Activated T-helper 2 cell treated with anti-CD3 and anti-CD28 coated beads, Interferon-gamma antibody, Interleukin-2, Interleukin-4, amounts not matched to agents 10 μg/mL and 5 μg/mL and 100 μg/mL, durations not matched to agents 14 hours and 24 hours and 36 hours (primary cell): Measurements from ENCODE around the gene SV2A. TPM values are rescaled to one million over a fixed set of nuclear protein-coding genes. Genes with fewer than 3 reads are reported as not detected.

Experiments used
- DNase-seq: peaks from one replicate; pipeline ENCODE4 v3.0.0; 2021; ENCODE audit warnings: low spot score
- H3K27ac Mint-ChIP-seq: one replicate; pipeline ENCODE4 v1.8.0; 2021; ENCODE audit warnings: mixed read lengths
- H3K27me3 Mint-ChIP-seq: one replicate; pipeline ENCODE4 v1.8.0; 2021; ENCODE audit warnings: low read depth, mixed read lengths
- H3K36me3 Mint-ChIP-seq: one replicate; pipeline ENCODE4 v1.8.0; 2021; ENCODE audit warnings: low read depth, mixed read lengths
- H3K4me1 Mint-ChIP-seq: one replicate; pipeline ENCODE4 v1.8.0; 2021; ENCODE audit warnings: low read depth, mixed read lengths
- H3K4me3 Mint-ChIP-seq: one replicate; pipeline ENCODE4 v1.8.0; 2021; ENCODE audit warnings: low read depth, mild to moderate bottlenecking, moderate library complexity, mixed read lengths
- H3K9me3 Mint-ChIP-seq: one replicate; pipeline ENCODE4 v1.8.0; 2021; ENCODE audit warnings: mixed read lengths
- intact Hi-C: fragments of 100-400 bp; cut with micrococcal nuclease; formaldehyde crosslinking; loops from one replicate; pipeline ENCODE4 v1.15.1; 2023
- total RNA-seq: library from RNA; stranded (reverse); gene quantifications from 2 replicates; pipeline ENCODE4 v1.2.3, GENCODE V29; 2022

The SV2A gene
- total RNA-seq, 1 donor from 2014 or later = 18.4 TPM

- Mint-ChIP-seq H3K9me3 (no peaks in the 10 kb centered on the region), H3K4me1 (peaks cover 41% of the 10 kb centered on the region), H3K36me3 (peaks cover 52% of the 10 kb centered on the region), H3K27me3 (no peaks in the 10 kb centered on the region), H3K4me3 (peak overlapping the region; percentile 100), H3K27ac (peak overlapping the region; percentile 95)
- DNase-seq = no peak
- intact Hi-C loops = loop anchor here (1.0 to 5.0 kb wide), 3 partner anchors 12 to 85 kb away; partner anchors contain the start of genes BOLA1 and OTUD7B
Measured at GRCh38 chr1:149927056-149927562, 9.5 kb upstream of the SV2A start.

GRCh38 chr1:149926296-149926695, 8.7 kb upstream of the SV2A start:
- H3K4me3 Mint-ChIP-seq = peak overlapping the region; percentile 100
- intact Hi-C loops = loop anchor here (5.0 kb wide), 1 partner anchor 86 kb away; the partner anchor contains the start of gene OTUD7B
- H3K36me3 Mint-ChIP-seq = peaks cover 58% of the 10 kb centered on the region
- H3K27ac Mint-ChIP-seq = no peak overlapping the region
- H3K4me1 Mint-ChIP-seq = peaks cover 35% of the 10 kb centered on the region
- H3K9me3 Mint-ChIP-seq = no peaks in the 10 kb centered on the region
- DNase-seq = no peak
- H3K27me3 Mint-ChIP-seq = no peaks in the 10 kb centered on the region

- Mint-ChIP-seq H3K27me3 (no peaks in the 10 kb centered on the region), H3K4me3 (peak overlapping the region; percentile 100), H3K9me3 (no peaks in the 10 kb centered on the region), H3K36me3 (peaks cover 58% of the 10 kb centered on the region), H3K4me1 (peaks cover 32% of the 10 kb centered on the region), H3K27ac (no peak overlapping the region)
- no peak for DNase-seq
- intact Hi-C loops = loop anchor here (5.0 kb wide), 1 partner anchor 87 kb away; the partner anchor contains the start of gene OTUD7B
Measured at GRCh38 chr1:149925751-149926150, 8.1 kb upstream of the SV2A start.

GRCh38 chr1:149925345-149925744, 7.7 kb upstream of the SV2A start:
- no peak for DNase-seq
- peaks cover 58% of the 10 kb centered on the region for H3K36me3 Mint-ChIP-seq
- H3K4me1 Mint-ChIP-seq = peaks cover 28% of the 10 kb centered on the region
- H3K27me3 Mint-ChIP-seq = no peaks in the 10 kb centered on the region
- H3K27ac Mint-ChIP-seq = no peak overlapping the region
- no peaks in the 10 kb centered on the region for H3K9me3 Mint-ChIP-seq
- H3K4me3 Mint-ChIP-seq = peak overlapping the region; percentile 100
- intact Hi-C loops = loop anchor here (5.0 kb wide), 1 partner anchor 87 kb away; the partner anchor contains the start of gene OTUD7B

GRCh38 chr1:149923626-149924025, 6.0 kb upstream of the SV2A start:
- peak overlapping the region; percentile 23 for H3K4me3 Mint-ChIP-seq

GRCh38 chr1:149916898-149917252, 769 bp downstream of the SV2A start:
- Mint-ChIP-seq H3K4me3 (peak overlapping the region; percentile 92), H3K9me3 (no peaks in the 10 kb centered on the region), H3K36me3 (peaks cover 10% of the 10 kb centered on the region), H3K27me3 (no peaks in the 10 kb centered on the region), H3K4me1 (peaks cover 35% of the 10 kb centered on the region), H3K27ac (no peak overlapping the region)
- DNase-seq = no peak
- intact Hi-C loops = no loop called here

More at GRCh38 chr1:149923626-149924025, 6.0 kb upstream of the SV2A start:
- Mint-ChIP-seq H3K27ac (no peak overlapping the region), H3K36me3 (peaks cover 58% of the 10 kb centered on the region), H3K27me3 (no peaks in the 10 kb centered on the region), H3K9me3 (no peaks in the 10 kb centered on the region), H3K4me1 (peaks cover 23% of the 10 kb centered on the region)
- DNase-seq = no peak
- intact Hi-C loops = no loop called here

GRCh38 chr1:149916193-149916897, 1.3 kb downstream of the SV2A start:
- Mint-ChIP-seq H3K9me3 (no peaks in the 10 kb centered on the region), H3K27me3 (no peaks in the 10 kb centered on the region), H3K27ac (peak overlapping the region; percentile 69), H3K4me1 (peaks cover 35% of the 10 kb centered on the region), H3K36me3 (peaks cover 11% of the 10 kb centered on the region), H3K4me3 (peak overlapping the region; percentile 92)
- DNase-seq = no peak
- intact Hi-C loops = no loop called here

- Mint-ChIP-seq H3K27me3 (no peaks in the 10 kb centered on the region), H3K9me3 (no peaks in the 10 kb centered on the region), H3K27ac (peak overlapping the region; percentile 69), H3K4me3 (peak overlapping the region; percentile 92), H3K4me1 (peaks cover 35% of the 10 kb centered on the region), H3K36me3 (peaks cover 16% of the 10 kb centered on the region)
- intact Hi-C loops = no loop called here
- no peak for DNase-seq
Measured at GRCh38 chr1:149915429-149916192, 2.0 kb downstream of the SV2A start.

- intact Hi-C loops = no loop called here
- H3K4me1 Mint-ChIP-seq = peaks cover 35% of the 10 kb centered on the region
- no peaks in the 10 kb centered on the region for H3K27me3 Mint-ChIP-seq
- no peak overlapping the region for H3K4me3 Mint-ChIP-seq
- H3K9me3 Mint-ChIP-seq = no peaks in the 10 kb centered on the region
- no peak for DNase-seq
- no peak overlapping the region for H3K27ac Mint-ChIP-seq
- peaks cover 16% of the 10 kb centered on the region for H3K36me3 Mint-ChIP-seq
Measured at GRCh38 chr1:149914545-149914944, 3.1 kb downstream of the SV2A start.

GRCh38 chr1:149906570-149907075, 11.0 kb downstream of the SV2A start:
- intact Hi-C loops = no loop called here
- no peak overlapping the region for H3K4me3 Mint-ChIP-seq
- no peaks in the 10 kb centered on the region for H3K27me3 Mint-ChIP-seq
- H3K9me3 Mint-ChIP-seq = no peaks in the 10 kb centered on the region
- H3K4me1 Mint-ChIP-seq = no peaks in the 10 kb centered on the region
- H3K27ac Mint-ChIP-seq = no peak overlapping the region
- peaks cover 40% of the 10 kb centered on the region for H3K36me3 Mint-ChIP-seq
- no peak for DNase-seq

- no peak for DNase-seq
- Mint-ChIP-seq H3K9me3 (no peaks in the 10 kb centered on the region), H3K27ac (no peak overlapping the region), H3K4me3 (no peak overlapping the region), H3K36me3 (peaks cover 34% of the 10 kb centered on the region), H3K4me1 (peaks cover 10% of the 10 kb centered on the region), H3K27me3 (no peaks in the 10 kb centered on the region)
- intact Hi-C loops = no loop called here
Measured at GRCh38 chr1:149903836-149904491, 13.7 kb downstream of the SV2A start.

GRCh38 chr1:149899460-149900284, 18.0 kb downstream of the SV2A start, which contains the start of gene BOLA1:
BOLA1 (plus strand) TSS chr1:149899568; CDS start chr1:149900060, 492 bp downstream.
- Mint-ChIP-seq H3K27ac (peak within 1 kb of the TSS; percentile 87), H3K9me3 (no peaks in the 10 kb centered on the region), H3K4me3 (peak within 1 kb of the TSS; percentile 84), H3K36me3 (peaks cover 18% of the 10 kb centered on the region), H3K4me1 (peaks cover 11% of the 10 kb centered on the region), H3K27me3 (no peaks in the 10 kb centered on the region)
- intact Hi-C loops = loop anchor here (1.0 to 10.0 kb wide), 3 partner anchors 11 to 265 kb away; partner anchors contain the start of gene SF3B4
- DNase-seq = peak; percentile 76
